COR-L47 (cell line): ENCODE data around the gene TBX18.

Experiments used
- DNase-seq: peaks from one replicate; lab custom pipeline; 2025; lab: John Stamatoyannopoulos, UW

The TBX18 gene

GRCh38 chr6:84772428-84773132, 8.2 kb upstream of the TBX18 start:
- no peak for DNase-seq

DNA sequence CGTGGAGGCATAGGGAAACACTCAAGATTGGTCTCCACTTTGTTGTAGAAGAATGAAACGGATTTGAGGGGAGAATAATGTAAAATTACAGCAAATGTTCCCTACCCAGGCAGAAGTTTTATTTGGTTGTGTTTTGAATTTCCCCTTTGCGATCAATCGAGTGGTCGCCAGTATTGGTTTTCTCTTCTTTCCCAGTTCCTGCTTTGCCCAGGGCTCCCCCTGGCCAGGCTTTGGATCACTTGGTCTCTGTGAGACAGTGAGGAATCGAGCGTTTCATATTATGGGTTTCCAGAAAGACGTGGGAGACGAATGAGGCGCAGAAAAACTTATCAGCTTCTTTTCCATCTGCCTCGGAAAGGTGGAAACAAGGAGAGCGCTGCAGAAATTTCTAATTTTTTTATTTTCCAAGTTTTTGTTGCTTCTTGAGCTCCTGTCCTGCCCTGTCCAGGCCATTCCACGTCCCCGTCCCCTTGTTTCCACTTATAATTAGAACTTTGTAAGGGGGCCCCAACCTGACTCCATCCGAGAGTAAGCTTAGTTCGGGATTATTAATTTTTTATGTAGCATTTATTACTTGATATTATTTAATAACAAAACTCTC, 7.5 kb upstream of the TBX18 start:
- DNase-seq = no peak

DNA sequence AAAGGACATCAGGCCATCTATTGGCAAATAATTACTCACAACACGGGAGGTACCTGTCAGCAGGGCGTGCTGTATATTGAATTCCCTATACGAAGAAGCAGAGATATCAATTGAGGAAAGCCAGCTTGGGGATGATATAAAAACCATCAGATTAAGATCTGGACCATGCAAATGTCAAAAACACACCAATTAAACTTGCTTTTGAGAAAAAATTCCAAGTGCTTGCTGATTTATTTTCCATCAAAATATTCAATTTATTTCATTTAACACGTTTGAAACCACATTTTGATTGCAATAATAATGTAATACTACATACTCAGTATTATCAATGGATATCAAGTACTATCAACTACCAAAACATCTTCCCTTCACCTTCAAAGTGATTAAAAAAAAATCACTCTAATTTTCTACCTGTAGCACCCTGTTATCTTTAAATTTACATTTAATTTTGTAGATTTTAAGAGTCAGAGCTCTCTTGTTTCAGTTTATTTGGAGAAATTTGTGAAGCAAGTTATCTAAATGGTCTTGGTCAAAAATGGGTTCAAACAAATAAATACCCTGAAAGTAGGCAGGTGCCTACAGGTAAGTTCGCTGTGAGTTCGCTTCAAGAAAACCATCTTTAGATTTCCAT, 6.8 kb upstream of the TBX18 start:
- no peak for DNase-seq

DNA sequence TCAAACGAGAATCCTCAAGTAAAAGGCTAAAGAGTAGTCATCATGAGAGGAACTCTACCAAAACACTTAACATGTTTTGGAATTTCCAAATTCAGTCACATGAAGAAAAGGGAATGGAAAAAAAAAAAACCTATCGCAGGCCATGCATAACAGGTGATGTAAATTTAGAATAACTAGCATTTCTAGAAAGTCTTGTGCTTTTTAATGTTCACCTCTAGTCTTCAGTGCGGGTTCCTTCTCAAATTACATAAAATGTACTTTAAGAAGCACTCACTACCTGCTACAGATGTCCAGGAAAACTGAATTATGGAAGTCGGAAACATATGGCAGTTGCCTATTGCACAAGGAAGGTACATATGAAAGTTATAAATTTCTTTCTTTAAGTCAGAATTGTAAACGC, 6.1 kb upstream of the TBX18 start:
- DNase-seq = no peak

GRCh38 chr6:84769306-84769705, 4.9 kb upstream of the TBX18 start:
- DNase-seq = no peak

DNA sequence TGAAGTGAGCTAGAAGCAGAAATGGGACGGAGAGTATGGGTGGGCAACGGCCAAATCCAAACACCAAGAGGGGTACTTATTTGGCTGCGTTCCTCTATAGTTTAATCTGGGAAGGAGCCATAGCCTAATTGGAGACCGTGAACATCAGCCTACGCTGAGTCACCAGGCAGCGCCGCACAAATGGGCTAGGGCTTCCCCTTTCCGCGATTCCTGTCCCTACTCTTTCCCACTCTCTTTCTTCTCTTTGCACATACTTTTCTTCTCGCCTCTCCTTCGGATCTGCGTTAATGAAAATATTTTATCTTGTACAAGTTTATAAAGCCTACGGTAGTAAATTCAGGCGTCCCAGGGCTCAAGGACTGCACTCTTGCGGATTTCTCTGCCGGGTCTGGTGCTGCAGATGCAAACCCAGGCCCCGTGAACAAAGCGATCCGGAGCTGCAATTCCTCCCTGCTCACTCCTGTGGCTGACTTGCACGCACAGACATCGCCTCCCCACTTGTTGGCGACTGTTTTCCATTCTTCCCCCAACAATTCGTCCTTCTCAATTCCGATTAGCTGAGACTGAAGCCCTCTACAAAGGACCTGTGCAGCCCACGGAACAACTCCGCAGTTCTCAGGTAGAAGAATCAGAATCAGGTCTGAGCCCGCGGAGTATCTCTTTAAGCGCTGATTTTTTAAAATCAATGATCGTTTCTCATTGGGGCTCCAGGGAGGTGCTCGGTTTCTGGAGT, 4.2 kb upstream of the TBX18 start:
- no peak for DNase-seq

- no peak for DNase-seq
These were observed 3.3 kb upstream of the TBX18 start for GRCh38 chr6:84767526-84768201.

GRCh38 chr6:84766799-84767525, 2.6 kb upstream of the TBX18 start:
- DNase-seq = no peak

DNA sequence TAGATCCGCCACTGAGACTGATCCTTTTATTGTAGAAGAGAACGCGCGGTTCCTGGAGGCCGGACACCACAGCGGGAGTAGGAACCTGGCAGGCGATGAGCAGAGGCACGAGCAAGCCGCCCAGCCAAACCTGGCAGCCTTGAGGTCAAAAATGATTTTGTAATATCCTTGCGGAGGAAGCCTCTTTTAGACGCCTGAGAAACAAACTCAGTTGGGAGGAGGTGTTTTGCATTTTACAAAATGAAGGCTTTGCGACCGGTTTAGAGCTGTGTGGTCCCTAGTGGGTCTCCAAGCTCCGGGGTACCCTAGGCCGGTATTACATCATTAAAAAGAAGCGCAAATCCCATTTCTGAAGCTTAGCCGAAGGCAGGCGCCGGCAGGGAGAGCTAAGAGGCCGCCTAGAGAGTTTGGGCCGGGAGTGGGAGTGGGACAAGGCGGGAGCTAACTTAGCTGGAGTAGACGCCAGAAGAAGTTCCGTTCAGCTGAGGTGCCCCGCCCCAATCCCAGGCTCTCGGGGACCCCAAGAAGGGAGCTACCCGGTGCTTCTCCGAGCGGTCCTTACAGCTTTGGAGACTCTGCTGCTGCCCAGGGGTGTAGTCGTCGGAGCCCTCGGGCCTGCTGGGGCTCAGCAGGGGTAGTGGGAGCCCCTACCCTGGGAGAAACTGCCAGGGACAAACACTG, 1.9 kb upstream of the TBX18 start:
- no peak for DNase-seq

GRCh38 chr6:84763886-84764331, 489 bp downstream of the TBX18 start:
- no peak for DNase-seq

GRCh38 chr6:84763003-84763885, 1.2 kb downstream of the TBX18 start:
- DNase-seq = peak; percentile 30

- peak; percentile 16 for DNase-seq
These were observed 2.0 kb downstream of the TBX18 start for GRCh38 chr6:84762220-84763002.

- no peak for DNase-seq
These were observed 5.9 kb downstream of the TBX18 start for GRCh38 chr6:84758486-84758885.

DNA sequence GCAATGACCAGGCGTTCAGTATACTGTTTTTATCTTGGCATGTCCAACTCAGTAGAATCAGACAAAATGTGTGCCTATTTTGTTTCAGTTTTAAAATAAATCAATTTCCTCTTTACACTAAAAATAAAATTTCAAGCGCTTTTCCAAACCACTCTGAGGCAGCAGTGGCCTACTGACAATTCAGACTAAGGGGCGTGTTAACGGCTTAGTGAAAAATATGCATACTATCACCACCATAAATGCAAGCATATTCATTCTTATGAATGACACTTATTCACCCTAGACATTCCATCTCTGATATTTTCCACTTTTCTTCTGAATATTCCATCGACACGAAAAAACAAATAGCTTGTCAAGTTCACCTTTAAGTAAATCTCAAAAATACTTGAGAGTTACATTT, 7.5 kb downstream of the TBX18 start:
- no peak for DNase-seq

DNA sequence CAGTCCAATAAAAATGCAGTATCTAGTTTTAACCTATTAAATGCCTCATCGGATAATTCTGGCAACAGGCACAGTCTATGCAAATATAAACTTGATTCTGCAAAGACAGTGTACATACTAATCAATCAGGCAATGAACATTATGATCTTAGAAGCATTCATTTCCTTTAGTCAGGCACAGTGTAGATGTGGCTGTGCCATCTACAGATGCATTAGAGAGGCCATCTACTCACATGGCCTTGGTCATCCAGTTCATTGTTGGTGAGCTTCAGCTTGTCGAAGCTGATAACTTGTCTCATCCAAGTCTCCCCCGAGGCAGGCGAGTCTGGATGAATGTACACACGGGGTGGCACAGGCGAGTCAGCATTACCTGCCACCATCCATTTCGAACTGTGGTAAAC, 7.9 kb downstream of the TBX18 start:
- DNase-seq = no peak

- no peak for DNase-seq
These were observed 11.2 kb downstream of the TBX18 start for GRCh38 chr6:84753173-84753572.

GRCh38 chr6:84752118-84752850, 12.1 kb downstream of the TBX18 start:
- DNase-seq = no peak

DNA sequence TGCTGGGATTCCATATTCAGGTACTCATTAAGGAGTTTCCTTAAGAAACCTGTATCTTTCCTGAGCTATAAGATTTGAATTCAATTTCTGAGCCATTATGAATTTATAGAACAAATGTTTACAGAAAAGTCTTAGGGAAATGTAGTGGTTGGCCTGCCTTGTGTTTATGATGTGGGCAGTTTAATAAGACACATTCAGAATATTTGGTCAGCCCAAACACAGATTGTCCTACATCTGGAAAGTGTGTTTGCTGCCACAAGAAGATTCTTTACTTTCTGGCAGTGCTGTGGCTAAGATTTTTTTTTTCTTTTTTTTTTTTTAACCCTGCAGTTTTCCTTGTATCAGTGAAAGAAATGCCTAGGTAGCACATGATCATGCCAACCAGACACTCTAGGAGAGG, 15.2 kb downstream of the TBX18 start:
- DNase-seq = no peak
